ENCODE measurements around the gene FAM120A.

The FAM120A gene

GRCh38 chr9:93565089-93565488, 113.6 kb downstream of the FAM120A start:
- no peak for DNase-seq

GRCh38 chr9:93566408-93567270, 115.2 kb downstream of the FAM120A start:
- DNase-seq = peak; percentile 97

- no peak for DNase-seq
Measured at GRCh38 chr9:93567271-93567959, 115.9 kb downstream of the FAM120A start.

- DNase-seq = no peak
Measured at GRCh38 chr9:93568169-93568568, 116.7 kb downstream of the FAM120A start.

GRCh38 chr9:93569621-93570174, 118.2 kb downstream of the FAM120A start:
- DNase-seq = peak; percentile 15

- DNase-seq = no peak
Measured at GRCh38 chr9:93572221-93572620, 120.7 kb downstream of the FAM120A start.

- no peak for DNase-seq
Measured at GRCh38 chr9:93572636-93573515, 121.4 kb downstream of the FAM120A start.

- DNase-seq = no peak
Measured at GRCh38 chr9:93573516-93573828, 122.0 kb downstream of the FAM120A start.

GRCh38 chr9:93574091-93574899, 122.8 kb downstream of the FAM120A start:
- DNase-seq = no peak

- DNase-seq = no peak
Measured at GRCh38 chr9:93574900-93575795, 123.7 kb downstream of the FAM120A start.

GRCh38 chr9:93575796-93576257, 124.3 kb downstream of the FAM120A start:
- DNase-seq = peak; percentile 48

GRCh38 chr9:93576258-93577077, 125.0 kb downstream of the FAM120A start, which contains the start of gene PHF2:
Gene PHF2, plus strand, starts transcription at chr9:93576584. Its CDS starts 190 bp downstream, at chr9:93576774.
- DNase-seq = no peak

GRCh38 chr9:93577078-93577974, 125.8 kb downstream of the FAM120A start:
- no peak for DNase-seq

GRCh38 chr9:93577975-93578682, 126.6 kb downstream of the FAM120A start:
- DNase-seq = no peak

- no peak for DNase-seq
Measured at GRCh38 chr9:93578844-93579243, 127.4 kb downstream of the FAM120A start.

- DNase-seq = no peak
Measured at GRCh38 chr9:93579711-93580516, 128.4 kb downstream of the FAM120A start.

Measured in GDM1 (cell line).